Islet precursor cell (in vitro differentiated cells): ENCODE measurements around the gene IMPA2.

Source experiments
- DNase-seq: peaks from one replicate; pipeline ENCODE4 v3.0.0-alpha.2; 2018

The IMPA2 gene

GRCh38 chr18:11991021-11991795, 9.9 kb downstream of the IMPA2 start:
- DNase-seq, result no peak

- DNase-seq, result no peak
Measured at GRCh38 chr18:11992096-11992790, 10.9 kb downstream of the IMPA2 start.

- DNase-seq, result no peak
Measured at GRCh38 chr18:11993264-11993916, 12.1 kb downstream of the IMPA2 start.

- DNase-seq, result no peak
Measured at GRCh38 chr18:11994336-11994702, 13.0 kb downstream of the IMPA2 start.

GRCh38 chr18:11994703-11995444, 13.6 kb downstream of the IMPA2 start:
- DNase-seq, result peak; percentile 61

- DNase-seq, result peak; percentile 92
Measured at GRCh38 chr18:11995445-11996189, 14.3 kb downstream of the IMPA2 start.

- DNase-seq, result no peak
Measured at GRCh38 chr18:11996190-11996754, 15.0 kb downstream of the IMPA2 start.

GRCh38 chr18:11996907-11997306, 15.6 kb downstream of the IMPA2 start:
- DNase-seq, result no peak

GRCh38 chr18:11997466-11997865, 16.2 kb downstream of the IMPA2 start:
- DNase-seq, result no peak

- peak; percentile 38 for DNase-seq
Measured at GRCh38 chr18:11998193-11998592, 16.9 kb downstream of the IMPA2 start.

- DNase-seq, result no peak
Measured at GRCh38 chr18:11999429-11999828, 18.1 kb downstream of the IMPA2 start.

GRCh38 chr18:12000072-12000659, 18.9 kb downstream of the IMPA2 start:
- no peak for DNase-seq

GRCh38 chr18:12001421-12001820, 20.1 kb downstream of the IMPA2 start:
- DNase-seq, result no peak

- DNase-seq, result no peak
Measured at GRCh38 chr18:12003894-12004293, 22.6 kb downstream of the IMPA2 start.

GRCh38 chr18:12005538-12006487, 24.5 kb downstream of the IMPA2 start:
- peak; percentile 44 for DNase-seq

- no peak for DNase-seq
Measured at GRCh38 chr18:12006488-12006840, 25.2 kb downstream of the IMPA2 start.

- no peak for DNase-seq
Measured at GRCh38 chr18:12007063-12007462, 25.8 kb downstream of the IMPA2 start.

- no peak for DNase-seq
Measured at GRCh38 chr18:12008181-12008767, 27.0 kb downstream of the IMPA2 start.

GRCh38 chr18:12008842-12009580, 27.7 kb downstream of the IMPA2 start:
- no peak for DNase-seq
